ENCODE measurements around the gene SMAD7. TPM values are rescaled to one million over a fixed set of nuclear protein-coding genes. Genes with fewer than 3 reads are reported as not detected.

Gene SMAD7
- total RNA-seq, 4 donors from 2014 or later, result 9.1 to 13.4 (median 10.8) TPM

DNA sequence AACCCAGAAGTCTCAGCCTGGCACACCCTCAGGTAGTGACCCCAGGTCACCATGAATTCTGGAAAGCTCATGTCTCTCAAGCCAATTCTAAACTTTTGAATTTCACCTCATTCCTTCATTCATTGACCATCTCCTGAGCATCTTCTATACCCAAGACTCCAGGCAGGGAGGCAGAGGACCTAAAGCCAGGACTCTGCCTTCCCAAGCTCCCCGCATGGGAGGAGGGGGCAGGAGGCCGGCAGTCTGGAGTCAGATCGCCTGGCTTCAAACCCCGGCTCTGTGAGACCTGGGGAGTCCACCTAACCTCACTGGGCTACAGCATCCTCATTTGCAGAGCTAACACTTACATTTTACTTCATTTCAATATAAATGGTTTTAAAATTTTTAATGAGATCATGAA, 59.0 kb downstream of the SMAD7 start:
- Histone ChIP-seq H3K36me3 (no peaks in the 10 kb centered on the region), H3K27ac (no peak overlapping the region), H3K9me3 (no peaks in the 10 kb centered on the region), H3K4me3 (no peak overlapping the region), H3K4me1 (peaks cover 14 to 16% of the 10 kb centered on the region in 2 donors), H3K27me3 (no peaks in the 10 kb centered on the region)
- DNase-seq (no peak), ATAC-seq (no peak)
- TF ChIP-seq POLR2A (IDR thresholded peaks at IDR 0.05), result no peak
- TF ChIP-seq, protein P1, sequence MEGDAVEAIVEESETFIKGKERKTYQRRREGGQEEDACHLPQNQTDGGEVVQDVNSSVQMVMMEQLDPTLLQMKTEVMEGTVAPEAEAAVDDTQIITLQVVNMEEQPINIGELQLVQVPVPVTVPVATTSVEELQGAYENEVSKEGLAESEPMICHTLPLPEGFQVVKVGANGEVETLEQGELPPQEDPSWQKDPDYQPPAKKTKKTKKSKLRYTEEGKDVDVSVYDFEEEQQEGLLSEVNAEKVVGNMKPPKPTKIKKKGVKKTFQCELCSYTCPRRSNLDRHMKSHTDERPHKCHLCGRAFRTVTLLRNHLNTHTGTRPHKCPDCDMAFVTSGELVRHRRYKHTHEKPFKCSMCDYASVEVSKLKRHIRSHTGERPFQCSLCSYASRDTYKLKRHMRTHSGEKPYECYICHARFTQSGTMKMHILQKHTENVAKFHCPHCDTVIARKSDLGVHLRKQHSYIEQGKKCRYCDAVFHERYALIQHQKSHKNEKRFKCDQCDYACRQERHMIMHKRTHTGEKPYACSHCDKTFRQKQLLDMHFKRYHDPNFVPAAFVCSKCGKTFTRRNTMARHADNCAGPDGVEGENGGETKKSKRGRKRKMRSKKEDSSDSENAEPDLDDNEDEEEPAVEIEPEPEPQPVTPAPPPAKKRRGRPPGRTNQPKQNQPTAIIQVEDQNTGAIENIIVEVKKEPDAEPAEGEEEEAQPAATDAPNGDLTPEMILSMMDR (IDR thresholded peaks at IDR 0.05 in 4 of 5, conservative IDR thresholded peaks at IDR 0.05 in 1 of 5), result no peak
- in situ Hi-C loops (cut with MboI; ENCODE audit: low sequenced_read_pairs in 4 of 4) (no loop called here), intact Hi-C loops (cut with DNase I; ENCODE audit: low total_unique reads) (no loop called here)

DNA sequence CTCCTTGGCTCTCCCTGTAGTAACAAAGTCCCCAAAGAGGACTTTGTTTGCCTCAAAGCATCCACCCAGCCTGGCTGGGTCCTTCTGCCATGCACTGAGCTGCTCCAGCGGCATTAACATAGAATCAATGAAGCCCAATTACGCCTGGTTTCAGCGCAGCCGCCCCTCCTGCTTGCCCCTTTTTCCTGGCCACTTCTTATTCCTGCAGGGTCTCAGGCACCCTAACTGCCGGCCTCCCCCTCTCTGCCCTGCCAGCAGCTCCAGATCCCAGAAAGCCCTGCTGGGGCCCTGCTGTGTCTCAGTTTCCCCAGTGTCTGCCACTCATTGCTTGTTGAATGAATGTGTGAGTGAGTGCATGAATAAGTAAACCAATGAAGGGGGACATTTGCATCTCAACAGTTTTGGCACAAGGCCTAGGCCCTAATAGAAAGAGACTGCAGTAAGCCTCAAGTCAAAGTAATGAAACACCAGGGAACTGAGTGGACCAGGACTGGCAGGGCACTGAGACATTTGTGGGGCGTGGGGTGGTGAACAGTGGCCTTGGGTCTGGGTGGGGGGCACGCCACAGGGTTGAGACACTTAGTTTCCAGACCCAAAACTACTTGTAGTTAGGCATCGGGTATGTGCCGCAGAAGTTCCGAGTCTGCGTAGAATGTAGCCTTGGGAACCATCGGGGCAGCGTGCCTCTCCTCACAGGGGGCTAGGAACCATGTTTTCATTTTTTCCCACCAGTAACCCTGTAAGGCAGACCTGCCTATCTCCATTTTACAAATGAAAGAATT, 60.6 kb downstream of the SMAD7 start:
- Histone ChIP-seq H3K4me3 (no peak overlapping the region), H3K36me3 (no peaks in the 10 kb centered on the region), H3K27ac (no peak overlapping the region), H3K27me3 (no peaks in the 10 kb centered on the region), H3K9me3 (no peaks in the 10 kb centered on the region), H3K4me1 (peaks cover 14 to 16% of the 10 kb centered on the region in 2 donors)
- TF ChIP-seq POLR2A (IDR thresholded peaks at IDR 0.05), result no peak
- TF ChIP-seq, protein P1 (IDR thresholded peaks at IDR 0.05 in 4 of 5, conservative IDR thresholded peaks at IDR 0.05 in 1 of 5), result no peak
- in situ Hi-C loops (cut with MboI; ENCODE audit: low sequenced_read_pairs in 4 of 4) (no loop called here), intact Hi-C loops (cut with DNase I; ENCODE audit: low total_unique reads) (no loop called here)
- DNase-seq (no peak), ATAC-seq (no peak)

DNA sequence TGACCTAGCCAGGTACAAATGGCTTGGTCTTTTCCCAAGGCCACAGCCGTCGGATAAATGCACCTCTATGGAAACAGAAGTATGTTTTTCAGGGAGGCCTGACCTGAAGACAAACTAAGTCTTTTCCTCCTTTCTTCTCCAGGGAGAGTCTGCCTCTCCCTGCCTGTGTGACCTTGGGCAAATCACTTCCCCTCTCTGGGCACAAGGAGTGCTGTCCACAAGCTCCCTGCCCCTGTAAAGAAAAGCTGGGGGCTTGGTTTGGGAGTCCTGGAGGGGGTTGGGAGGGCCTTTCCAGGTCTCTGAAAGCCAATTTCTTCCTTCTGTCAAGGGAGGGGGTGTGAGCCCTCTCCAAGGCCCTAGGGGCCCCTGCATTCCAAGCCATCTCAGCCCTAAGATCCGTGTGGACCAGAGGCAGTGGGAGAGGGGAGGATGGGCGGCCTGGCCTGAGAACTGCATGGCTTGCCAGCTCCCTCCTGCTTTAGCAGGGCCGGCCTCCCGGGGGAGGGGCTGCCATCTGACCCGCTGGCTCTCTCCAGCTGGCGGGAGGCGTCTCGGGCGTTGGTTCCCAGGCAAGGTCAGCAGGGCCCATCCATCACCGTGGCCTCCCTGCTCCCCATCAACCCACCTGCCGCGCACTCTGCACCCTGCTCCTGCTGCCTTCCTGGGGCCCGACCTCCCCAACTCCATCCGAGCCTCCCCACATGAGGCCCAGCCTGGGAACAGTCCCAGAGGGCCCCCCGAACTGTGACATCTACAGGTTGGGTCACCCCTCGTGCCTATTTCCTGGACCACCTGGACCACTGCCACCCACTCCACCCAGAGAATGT, 61.4 kb downstream of the SMAD7 start:
- TF ChIP-seq POLR2A (IDR thresholded peaks at IDR 0.05), result no peak
- TF ChIP-seq, protein P1 (IDR thresholded peaks at IDR 0.05 in 4 of 5, conservative IDR thresholded peaks at IDR 0.05 in 1 of 5), result no peak
- Histone ChIP-seq H3K27me3 (no peaks in the 10 kb centered on the region), H3K27ac (no peak overlapping the region), H3K36me3 (no peaks in the 10 kb centered on the region), H3K4me1 (peaks cover 14 to 16% of the 10 kb centered on the region in 2 donors), H3K4me3 (no peak overlapping the region), H3K9me3 (no peaks in the 10 kb centered on the region)
- in situ Hi-C loops (cut with MboI; ENCODE audit: low sequenced_read_pairs in 4 of 4) (no loop called here), intact Hi-C loops (cut with DNase I; ENCODE audit: low total_unique reads) (no loop called here)
- DNase-seq (peak in 1 of 2 donors; percentile 49), ATAC-seq (peak; percentile 35 to 37)

DNA sequence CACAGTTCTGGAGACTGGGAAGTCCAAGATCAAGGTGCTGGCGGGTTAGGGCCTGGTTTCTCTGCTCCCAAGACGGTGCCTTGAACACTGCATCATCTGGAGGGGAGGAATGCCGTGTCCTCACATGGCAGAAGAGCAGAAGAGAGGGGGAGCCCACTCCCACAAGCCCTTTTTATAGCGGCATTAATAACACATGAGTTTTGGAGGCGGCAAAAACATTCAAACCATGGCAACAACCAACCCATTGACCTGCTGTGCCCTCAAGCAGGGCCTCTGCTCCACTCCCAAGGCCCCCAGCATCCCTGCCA, 62.0 kb downstream of the SMAD7 start:
- Histone ChIP-seq H3K9me3 (no peaks in the 10 kb centered on the region), H3K27ac (no peak overlapping the region), H3K4me3 (no peak overlapping the region), H3K36me3 (no peaks in the 10 kb centered on the region), H3K4me1 (peaks cover 14 to 16% of the 10 kb centered on the region in 2 donors), H3K27me3 (no peaks in the 10 kb centered on the region)
- no peak for DNase-seq
- TF ChIP-seq POLR2A (IDR thresholded peaks at IDR 0.05), result no peak
- TF ChIP-seq, protein P1 (IDR thresholded peaks at IDR 0.05 in 4 of 5, conservative IDR thresholded peaks at IDR 0.05 in 1 of 5), result no peak
- in situ Hi-C loops (cut with MboI; ENCODE audit: low sequenced_read_pairs in 4 of 4) (no loop called here), intact Hi-C loops (cut with DNase I; ENCODE audit: low total_unique reads) (no loop called here)
- ATAC-seq, result no peak

Data from gastrocnemius medialis (tissue), 4 donors.